Neural crest cell (in vitro differentiated cells): ENCODE data around the gene TPSD1. TPM values are rescaled to one million over a fixed set of nuclear protein-coding genes. Genes with fewer than 3 reads are reported as not detected.
"Not testable (repeated sequence)": the region's sequence is repeated elsewhere in the genome, so short reads cannot be mapped to it uniquely, and the experiment has no call there.

Experiments used
- DNase-seq: peaks from one replicate; pipeline ENCODE4 v3.0.0; 2021; ENCODE audit warnings: low read depth, mixed read lengths, low spot score
- H3K27ac Mint-ChIP-seq: one replicate; pipeline ENCODE4 v1.8.0; 2021; ENCODE audit warnings: mild to moderate bottlenecking, mixed read lengths; ENCODE audit not compliant: unreplicated experiment
- H3K27me3 Mint-ChIP-seq: 2 replicates; pipeline ENCODE4 v1.8.0; 2021; ENCODE audit warnings: low read depth, mild to moderate bottlenecking, mixed read lengths
- H3K36me3 Mint-ChIP-seq: 2 replicates; pipeline ENCODE4 v1.8.0; 2021; ENCODE audit warnings: low read depth, mild to moderate bottlenecking, mixed read lengths
- H3K4me1 Mint-ChIP-seq: 2 replicates; pipeline ENCODE4 v1.8.0; 2021; ENCODE audit warnings: mixed read lengths
- H3K4me3 Mint-ChIP-seq: one replicate; pipeline ENCODE4 v1.8.0; 2021; ENCODE audit warnings: mild to moderate bottlenecking, mixed read lengths
- H3K9me3 Mint-ChIP-seq: 2 replicates; pipeline ENCODE4 v1.8.0; 2021; ENCODE audit warnings: mixed read lengths
- CTCF ChIP-seq: fragments of 200-600 bp; sonication (generic); conservative IDR thresholded peaks from 2 replicates; pipeline ENCODE4 v1.5.0; 2021; ENCODE audit warnings: antibody characterized with exemption, mild to moderate bottlenecking
- total RNA-seq: library from RNA; stranded (reverse); gene quantifications from 2 replicates; pipeline ENCODE4 v1.2.1, GENCODE V29; 2021

TPSD1 gene
- total RNA-seq, 1 donor from 2014 or later: not detected

DNA sequence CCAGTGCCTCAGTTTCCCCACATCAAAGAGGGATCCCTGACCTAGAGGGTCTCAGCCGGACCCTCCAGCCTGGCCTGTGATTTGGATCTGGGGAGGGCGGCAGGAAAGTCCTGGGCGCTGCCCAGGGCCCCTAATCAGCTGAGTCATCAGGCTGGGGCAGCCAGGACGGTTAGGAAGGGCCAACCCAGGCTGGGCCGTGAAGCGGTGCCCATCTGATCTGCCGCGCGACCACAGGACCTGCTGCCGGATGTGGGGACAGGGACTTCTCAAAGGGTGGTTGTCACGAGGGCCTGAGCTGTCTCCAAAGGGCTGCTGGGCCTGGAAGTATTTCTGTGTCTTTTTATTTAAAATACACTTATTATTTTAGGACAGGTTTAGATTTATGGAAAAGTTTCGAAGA, 11.0 kb upstream of the TPSD1 start:
- Mint-ChIP-seq H3K27me3 (peaks cover 16% of the 10 kb centered on the region), H3K36me3 (no peaks in the 10 kb centered on the region), H3K27ac (no peak overlapping the region), H3K4me3 (no peak overlapping the region), H3K9me3 (no peaks in the 10 kb centered on the region), H3K4me1 (no peaks in the 10 kb centered on the region)
- no peak for DNase-seq
- no peak for TF ChIP-seq CTCF

DNA sequence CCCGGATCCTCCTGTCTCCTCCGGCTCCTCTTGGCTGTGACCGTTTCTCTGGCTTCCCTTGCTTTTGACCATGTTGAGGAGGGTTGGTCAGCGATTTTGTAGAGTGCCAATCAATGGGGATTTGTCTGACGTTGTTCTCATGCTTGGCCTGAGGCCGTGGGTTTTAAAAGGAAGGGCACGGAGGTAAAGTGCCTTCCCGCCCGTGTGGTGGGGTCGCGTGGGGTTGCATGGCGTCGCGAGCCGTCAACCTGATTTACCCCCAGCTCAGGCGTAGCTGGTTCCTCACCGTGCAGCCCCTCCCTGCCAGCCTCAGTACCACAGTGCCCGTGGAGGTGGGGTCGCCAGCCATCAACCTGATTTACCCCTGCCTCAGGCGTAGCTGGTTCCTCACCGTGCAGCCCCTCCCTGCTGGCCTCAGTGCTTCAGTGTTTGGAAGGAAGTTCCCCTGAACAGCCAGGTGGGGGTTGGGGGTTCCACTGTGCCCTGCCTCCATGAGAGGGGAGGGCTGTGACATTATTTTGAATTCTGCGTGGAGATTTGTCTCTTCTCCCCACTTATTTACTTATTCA, 10.3 kb upstream of the TPSD1 start:
- TF ChIP-seq CTCF: no peak
- H3K27ac Mint-ChIP-seq: no peak overlapping the region

DNA sequence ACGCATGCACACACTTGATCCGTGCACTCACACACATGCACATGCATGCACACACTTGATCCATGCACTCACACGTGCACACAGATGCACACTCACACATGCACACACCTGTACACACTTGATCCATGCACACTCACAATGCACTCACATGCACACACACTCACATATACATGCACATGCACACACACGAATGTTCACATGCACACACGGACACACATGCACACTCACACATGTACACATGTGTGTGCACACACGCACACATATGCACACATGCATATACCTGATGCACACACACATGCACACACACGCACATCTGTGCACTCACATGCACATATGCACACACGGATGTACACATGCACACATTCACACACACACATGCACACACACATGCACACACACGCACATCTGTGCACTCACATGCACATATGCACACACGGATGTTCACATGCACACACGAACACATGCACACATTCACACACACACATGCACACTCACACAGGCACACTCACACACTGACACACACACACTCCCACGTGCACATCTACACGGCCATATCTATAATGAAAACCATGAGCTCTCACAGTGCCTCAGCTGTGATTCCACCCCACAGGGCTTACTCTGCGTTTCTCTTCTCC, 7.8 kb upstream of the TPSD1 start:
- H3K36me3 Mint-ChIP-seq, H3K27ac Mint-ChIP-seq, H3K4me1 Mint-ChIP-seq, H3K4me3 Mint-ChIP-seq, DNase-seq, H3K9me3 Mint-ChIP-seq: not testable (repeated sequence)
- H3K27me3 Mint-ChIP-seq: peaks cover 21% of the 10 kb centered on the region

More for the DNA sequence above, 10.3 kb upstream of the TPSD1 start:
- H3K4me3 Mint-ChIP-seq: no peak overlapping the region
- no peaks in the 10 kb centered on the region for H3K4me1 Mint-ChIP-seq
- DNase-seq: no peak
- no peaks in the 10 kb centered on the region for H3K9me3 Mint-ChIP-seq
- peaks cover 18% of the 10 kb centered on the region for H3K27me3 Mint-ChIP-seq
- H3K36me3 Mint-ChIP-seq: no peaks in the 10 kb centered on the region

GRCh38 chr16:1249031-1249755, 6.7 kb upstream of the TPSD1 start:
- not testable (repeated sequence) for H3K9me3 Mint-ChIP-seq, H3K36me3 Mint-ChIP-seq, H3K27ac Mint-ChIP-seq, H3K4me3 Mint-ChIP-seq, DNase-seq, H3K4me1 Mint-ChIP-seq
- H3K27me3 Mint-ChIP-seq: peaks cover 21% of the 10 kb centered on the region

DNA sequence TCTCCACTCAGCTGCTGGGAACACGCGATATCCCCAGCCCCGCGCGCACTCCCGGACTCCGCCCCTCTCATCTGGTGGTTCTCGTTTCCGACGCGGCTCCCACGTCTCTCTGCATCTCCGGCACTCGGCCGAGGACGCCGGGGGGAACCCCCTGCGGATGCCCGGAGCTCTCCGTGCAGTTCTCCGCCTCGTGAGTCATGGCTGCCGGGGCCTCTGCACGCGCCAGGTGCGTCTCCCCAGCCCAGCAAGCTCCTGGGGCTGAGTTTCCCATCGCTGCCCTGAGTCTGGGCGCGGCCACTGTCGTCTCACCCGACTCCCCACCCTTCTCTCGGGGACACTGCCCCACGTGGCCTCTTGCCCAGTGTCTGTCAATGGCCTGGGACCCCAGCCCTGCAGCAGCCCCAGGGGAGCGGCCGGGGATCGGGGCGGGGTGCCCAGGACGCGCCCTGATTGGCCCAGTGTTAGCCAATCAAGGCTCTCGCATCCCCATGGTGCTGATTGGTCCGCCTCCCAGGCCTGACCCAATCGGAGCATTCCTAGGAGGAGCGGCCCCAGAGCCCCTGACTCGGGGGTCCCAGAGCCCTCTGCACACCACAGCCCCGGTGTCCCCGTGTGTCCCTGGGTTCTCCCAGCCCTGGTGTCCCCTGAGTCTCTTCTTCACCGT, 2.0 kb upstream of the TPSD1 start:
- not testable (repeated sequence) for H3K9me3 Mint-ChIP-seq, H3K27me3 Mint-ChIP-seq, H3K4me1 Mint-ChIP-seq, H3K27ac Mint-ChIP-seq, H3K36me3 Mint-ChIP-seq, H3K4me3 Mint-ChIP-seq, DNase-seq

DNA sequence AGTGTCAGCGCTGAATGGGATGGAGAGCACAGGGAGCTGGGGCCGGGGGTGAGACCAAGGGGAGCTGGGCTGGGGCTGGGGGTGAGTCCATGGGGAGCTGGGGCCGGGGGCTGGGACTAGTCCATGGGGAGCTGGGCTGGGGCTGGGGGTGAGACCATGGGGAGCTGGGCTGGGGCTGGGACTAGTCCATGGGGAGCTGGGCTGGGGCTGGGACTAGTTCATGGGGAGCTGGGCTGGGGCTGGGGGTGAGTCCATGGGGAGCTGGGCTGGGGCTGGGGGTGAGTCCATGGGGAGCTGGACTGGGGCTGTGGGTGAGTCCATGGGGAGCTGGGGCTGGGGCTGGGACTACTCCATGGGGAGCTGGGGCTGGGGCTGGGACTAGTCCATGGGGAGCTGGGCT, 1.0 kb upstream of the TPSD1 start:
- not testable (repeated sequence) for H3K36me3 Mint-ChIP-seq, H3K9me3 Mint-ChIP-seq, H3K4me1 Mint-ChIP-seq, H3K4me3 Mint-ChIP-seq, H3K27me3 Mint-ChIP-seq, DNase-seq, H3K27ac Mint-ChIP-seq

DNA sequence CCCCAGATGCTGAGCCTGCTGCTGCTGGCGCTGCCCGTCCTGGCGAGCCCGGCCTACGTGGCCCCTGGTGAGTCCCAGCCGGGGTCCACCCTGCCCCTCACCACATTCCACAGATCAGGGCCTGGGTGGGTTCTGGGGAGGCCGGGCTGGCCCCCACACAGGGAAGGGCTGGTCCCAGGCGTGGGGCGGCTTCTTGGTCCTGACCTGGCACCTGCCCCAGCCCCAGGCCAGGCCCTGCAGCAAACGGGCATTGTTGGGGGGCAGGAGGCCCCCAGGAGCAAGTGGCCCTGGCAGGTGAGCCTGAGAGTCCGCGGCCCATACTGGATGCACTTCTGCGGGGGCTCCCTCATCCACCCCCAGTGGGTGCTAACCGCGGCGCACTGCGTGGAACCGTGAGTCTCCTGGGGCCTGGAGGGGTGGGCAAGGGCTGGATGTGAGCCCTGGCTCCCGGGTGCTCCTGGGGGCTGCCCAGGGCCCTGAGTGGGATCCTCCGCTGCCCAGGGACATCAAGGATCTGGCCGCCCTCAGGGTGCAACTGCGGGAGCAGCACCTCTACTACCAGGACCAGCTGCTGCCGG, 516 bp downstream of the TPSD1 start:
- not testable (repeated sequence) for H3K9me3 Mint-ChIP-seq, DNase-seq, H3K36me3 Mint-ChIP-seq, H3K27ac Mint-ChIP-seq, H3K4me1 Mint-ChIP-seq, H3K4me3 Mint-ChIP-seq
- H3K27me3 Mint-ChIP-seq: peaks cover 11% of the 10 kb centered on the region
